HG03108 (cell line): ENCODE results near the gene STK10.
"Not testable (repeated sequence)": the region's sequence is repeated elsewhere in the genome, so short reads cannot be mapped to it uniquely, and the experiment has no call there.

Experiments
- ATAC-seq: cut with Tn5 transposase; IDR thresholded peaks from one replicate; pipeline ENCODE4 v1.9.1; 2021; ENCODE audit warnings: moderate library complexity; ENCODE audit not compliant: unreplicated experiment

Gene STK10

DNA sequence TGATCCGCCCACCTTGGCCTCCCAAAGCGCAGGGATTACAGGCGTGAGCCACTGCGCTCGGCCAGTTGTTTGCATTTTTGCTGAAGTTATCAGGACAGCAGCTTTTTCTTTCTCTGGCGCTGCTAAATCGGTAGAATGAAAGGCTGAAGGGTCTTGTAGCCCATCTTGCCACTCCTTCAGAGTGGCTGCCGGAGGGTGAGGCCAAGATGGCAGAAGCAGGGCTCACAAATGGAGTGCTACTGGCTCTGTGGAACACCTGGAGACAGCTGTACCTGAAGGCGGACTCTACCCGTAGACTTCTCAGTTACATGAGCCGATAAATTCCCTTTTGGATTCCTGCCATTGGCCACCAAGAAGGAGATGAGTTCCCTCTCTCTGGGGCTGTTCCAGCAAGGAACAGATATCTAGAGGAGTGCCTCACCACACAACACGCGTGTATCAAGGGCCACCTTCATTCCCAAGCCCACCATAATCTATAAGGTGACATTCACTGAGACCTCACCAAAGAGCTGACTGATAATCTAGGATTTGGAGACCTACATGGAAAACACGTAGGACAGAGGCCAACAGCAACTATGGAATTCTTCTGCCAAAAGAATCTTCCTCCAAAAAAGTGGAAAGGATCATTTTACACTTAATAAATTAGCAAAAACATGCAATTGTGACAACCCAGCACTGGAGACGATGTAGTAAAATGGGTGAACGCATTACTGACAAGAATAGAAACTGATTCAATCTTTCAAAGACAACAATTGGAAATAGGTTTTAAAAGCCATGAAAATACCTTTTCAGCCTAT lies 21.8 kb downstream of the STK10 start:
- no peak for ATAC-seq

DNA sequence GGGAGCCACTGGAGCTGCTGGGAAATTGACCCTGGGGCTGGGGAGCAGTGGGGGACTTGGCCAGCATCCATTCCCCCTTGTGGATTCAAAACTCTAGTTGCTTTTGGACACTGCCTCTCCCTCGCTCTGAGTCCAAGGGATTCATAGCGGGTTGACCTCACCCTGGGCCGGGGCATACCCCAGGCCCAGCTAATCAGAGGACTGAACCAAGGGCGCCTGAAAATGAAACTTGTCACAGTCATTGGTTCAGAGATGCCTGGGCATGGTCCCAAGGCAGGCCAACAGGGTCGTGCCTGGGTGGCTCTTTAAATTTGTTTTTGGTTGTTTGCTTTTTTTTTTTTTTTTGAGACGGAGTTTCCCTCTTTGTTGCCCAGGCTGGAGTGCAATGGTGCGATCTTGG lies 22.6 kb downstream of the STK10 start:
- ATAC-seq = peak; percentile 70

GRCh38 chr5:172164769-172165212 lies 23.2 kb downstream of the STK10 start:
- ATAC-seq = no peak

GRCh38 chr5:172163346-172163745 lies 24.7 kb downstream of the STK10 start:
- ATAC-seq = no peak

DNA sequence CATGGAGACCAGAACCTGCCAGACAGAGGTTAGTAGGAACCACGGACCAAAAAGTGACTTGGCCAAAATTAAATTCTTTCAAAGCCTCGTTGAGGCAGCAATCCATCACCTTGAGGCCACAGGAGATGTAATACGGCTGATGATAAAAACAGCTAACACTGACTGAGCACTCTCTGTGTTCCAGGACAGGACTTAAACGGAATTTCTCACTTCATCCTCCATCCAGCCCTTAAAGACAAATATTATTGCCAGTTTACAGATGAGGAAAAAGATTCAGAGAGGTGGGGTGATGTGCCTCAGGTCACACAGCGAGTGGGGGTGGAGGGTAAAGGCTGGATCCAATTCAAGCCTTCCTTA lies 25.1 kb downstream of the STK10 start:
- ATAC-seq = no peak

DNA sequence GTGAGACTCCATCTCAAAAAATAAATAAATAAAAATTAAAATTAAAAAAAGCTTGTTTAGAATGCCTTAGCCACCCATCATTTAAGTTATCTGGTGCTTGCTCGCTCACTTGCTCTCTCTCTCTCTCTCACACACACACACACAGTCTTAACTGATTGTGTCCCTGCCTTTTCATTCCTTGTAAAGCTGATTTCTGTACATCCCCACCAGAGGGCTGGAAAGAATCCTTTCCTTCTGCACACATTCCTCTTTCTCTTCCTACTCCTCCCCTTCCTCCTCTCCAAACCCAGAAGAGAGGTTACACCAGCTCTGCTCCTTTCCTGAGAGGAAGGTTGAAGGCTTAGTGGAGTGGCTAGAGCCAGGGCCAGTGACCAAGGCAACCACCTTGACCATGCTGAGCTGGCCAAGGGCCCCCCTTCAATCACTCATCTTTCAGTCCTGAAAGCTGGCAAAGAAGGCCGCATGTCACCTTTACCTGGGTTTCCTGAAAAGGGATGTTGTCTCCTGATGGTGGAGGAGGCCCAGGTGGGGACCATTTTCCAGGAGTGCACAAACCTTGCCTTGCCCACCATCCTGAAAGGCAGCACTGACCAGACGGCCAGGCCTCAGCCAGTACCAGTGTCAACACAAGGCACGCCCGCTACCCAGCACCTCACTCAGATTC lies 25.6 kb downstream of the STK10 start:
- no peak for ATAC-seq

DNA sequence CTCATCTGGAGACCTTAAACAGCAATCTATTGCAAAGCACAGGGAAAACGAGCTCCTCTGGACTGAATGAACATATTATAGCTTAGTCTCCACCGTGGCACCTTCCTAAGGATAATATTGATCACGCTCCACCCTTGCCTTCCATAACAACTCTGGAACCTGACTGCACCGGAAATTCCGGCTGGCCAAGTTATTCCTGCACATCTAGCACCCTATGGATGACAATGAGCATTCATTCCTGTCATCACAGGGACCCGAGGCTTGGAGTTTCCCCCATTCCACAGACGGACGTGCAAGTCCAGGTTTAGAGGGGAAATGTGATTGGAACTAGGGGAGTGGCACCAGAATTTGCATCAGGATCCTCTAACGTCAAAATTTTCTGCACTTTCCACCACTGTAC lies 27.5 kb downstream of the STK10 start:
- no peak for ATAC-seq

GRCh38 chr5:172159016-172159415 lies 29.0 kb downstream of the STK10 start:
- no peak for ATAC-seq

DNA sequence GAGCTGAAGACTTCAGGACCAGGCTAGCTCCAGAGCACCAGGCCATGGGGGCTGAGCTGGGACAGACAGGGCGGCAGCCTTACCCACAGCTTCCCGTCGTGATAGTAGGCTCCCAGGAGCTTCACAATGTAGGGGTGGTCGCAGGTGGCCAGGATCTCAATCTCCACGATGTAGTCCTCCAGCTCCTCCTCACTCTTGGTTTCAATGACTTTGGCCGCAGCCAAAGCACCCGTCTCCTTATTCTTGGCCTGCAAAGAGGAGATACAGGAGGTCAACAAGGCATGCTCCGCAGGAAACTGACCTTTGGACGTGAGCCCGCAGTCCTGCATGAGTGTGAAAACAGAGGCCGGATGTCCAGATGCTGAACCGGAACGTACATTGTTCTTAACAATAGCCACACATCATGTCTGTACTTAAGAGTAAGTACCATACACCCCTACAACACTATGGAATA lies 31.5 kb downstream of the STK10 start:
- no peak for ATAC-seq

GRCh38 chr5:172155101-172155500 lies 32.9 kb downstream of the STK10 start:
- ATAC-seq = not testable (repeated sequence)

DNA sequence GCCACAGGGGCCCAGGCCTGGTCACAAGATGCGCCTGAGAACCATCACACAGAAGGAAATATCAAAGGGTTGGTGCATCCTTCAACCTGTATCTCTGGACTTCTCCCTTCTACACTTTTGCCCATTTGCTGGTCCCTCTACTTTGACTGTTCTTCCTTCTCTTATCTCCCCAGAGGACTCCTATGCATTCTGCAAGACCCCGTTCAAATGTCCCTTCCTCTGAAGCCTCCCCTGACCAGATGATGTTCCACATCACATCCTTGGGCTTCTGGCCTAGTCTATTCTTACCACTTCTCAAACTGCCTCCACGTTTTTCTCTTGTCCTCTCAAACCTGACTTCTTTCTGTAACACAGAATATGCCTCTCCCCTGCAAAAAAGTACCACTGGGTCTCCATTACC lies 34.3 kb downstream of the STK10 start:
- no peak for ATAC-seq

- no peak for ATAC-seq
These were observed 36.3 kb downstream of the STK10 start for GRCh38 chr5:172151661-172152210.

DNA sequence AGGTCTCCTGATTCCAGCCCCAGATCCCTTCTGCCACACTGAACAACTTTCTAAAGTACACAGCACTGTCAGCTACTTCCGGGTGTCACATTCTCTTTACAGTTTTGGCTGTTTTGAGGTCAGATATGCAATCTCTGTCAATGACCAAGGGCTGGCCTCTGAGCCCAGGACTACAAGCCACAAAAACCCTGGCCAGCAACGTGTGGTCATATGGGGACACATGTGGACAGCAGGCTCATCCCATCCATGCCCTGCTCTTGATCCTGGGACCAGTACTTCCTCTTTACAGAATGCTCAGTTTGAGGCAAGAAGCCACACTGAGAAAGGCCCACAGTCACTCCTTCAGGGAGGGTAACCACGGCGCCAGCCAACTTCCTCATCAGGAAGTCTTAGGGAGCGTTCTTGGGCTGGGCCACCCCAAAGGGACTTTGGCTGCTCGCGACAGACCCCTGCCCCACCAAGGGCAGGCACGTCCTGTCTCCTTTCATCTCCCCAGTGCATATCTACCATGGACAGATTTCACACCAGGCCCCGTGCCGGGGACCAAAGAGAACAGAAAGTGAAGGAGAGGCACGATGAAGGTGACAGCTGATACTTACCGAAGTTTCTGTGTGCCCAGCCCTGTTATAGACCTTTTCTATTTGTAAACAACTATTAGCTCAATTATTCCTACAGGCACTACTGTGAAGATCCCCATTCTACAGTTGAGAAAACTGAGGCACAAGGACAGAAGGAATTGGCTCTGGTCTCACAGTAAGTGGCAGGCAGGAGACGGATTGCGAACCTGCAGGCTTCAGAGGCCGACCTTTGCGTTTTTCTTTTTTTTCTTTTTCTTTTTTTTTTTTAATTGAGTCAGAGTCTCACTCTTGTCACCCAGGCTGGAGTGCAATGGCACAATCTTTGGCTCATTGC lies 37.3 kb downstream of the STK10 start:
- peak; percentile 51 for ATAC-seq

- ATAC-seq = not testable (repeated sequence)
These were observed 38.5 kb downstream of the STK10 start for GRCh38 chr5:172149481-172149880.

- ATAC-seq = no peak
These were observed 39.0 kb downstream of the STK10 start for GRCh38 chr5:172149073-172149472.

DNA sequence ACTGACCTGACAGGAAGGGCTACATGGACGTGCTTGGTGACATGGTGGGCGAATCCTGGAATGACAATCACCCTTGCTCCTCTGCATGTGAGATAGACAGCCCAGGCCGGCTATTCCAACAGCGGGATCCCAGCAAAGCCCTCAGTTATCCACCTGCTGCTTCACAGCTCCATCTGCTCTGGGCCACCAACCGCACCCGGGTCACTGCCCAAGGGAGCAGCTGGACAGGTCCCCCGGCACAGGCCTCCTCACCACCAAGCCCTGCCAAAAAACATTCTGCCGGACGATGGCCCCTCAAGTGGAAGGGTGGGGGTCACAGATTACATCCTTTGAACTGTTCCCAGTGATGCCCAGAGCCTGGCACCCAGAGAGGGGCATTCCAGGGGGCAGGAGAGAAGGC lies 39.6 kb downstream of the STK10 start:
- no peak for ATAC-seq

DNA sequence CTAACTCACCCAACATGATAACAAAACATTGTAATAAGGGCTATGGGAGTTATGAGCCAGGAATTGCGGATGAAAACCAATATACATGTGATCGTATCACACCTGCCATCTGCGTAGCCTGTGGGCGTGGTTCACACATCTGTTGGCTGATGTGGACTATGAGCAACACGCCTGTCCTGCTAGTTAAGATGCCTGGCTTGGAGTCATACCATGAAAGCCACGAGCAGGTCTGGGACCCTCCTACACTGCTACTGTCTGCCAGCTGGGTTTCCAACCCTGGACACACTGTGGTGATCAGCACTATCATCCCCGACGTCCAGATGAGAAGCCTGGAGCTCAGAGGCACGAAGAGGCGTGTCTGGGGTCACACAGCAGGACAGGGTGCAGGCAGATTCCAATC lies 40.2 kb downstream of the STK10 start:
- ATAC-seq = no peak

- ATAC-seq = no peak
These were observed 41.3 kb downstream of the STK10 start for GRCh38 chr5:172146748-172147092.

GRCh38 chr5:172145870-172146747 lies 41.9 kb downstream of the STK10 start:
- ATAC-seq = no peak
